Rectal smooth muscle tissue (tissue), 1 donor: ENCODE measurements around the gene ABHD2.

Experiments used
- H3K27ac ChIP-seq: one replicate; pipeline ENCODE4 v1.7.0; 2013; ENCODE audit warnings: low read depth, low read length, inconsistent platforms
- H3K27me3 ChIP-seq: one replicate; pipeline ENCODE4 v1.7.0; 2013; ENCODE audit warnings: low read length; ENCODE audit not compliant: control insufficient read depth, insufficient read depth
- H3K36me3 ChIP-seq: one replicate; pipeline ENCODE4 v1.7.0; 2013; ENCODE audit warnings: low read length; ENCODE audit not compliant: control insufficient read depth, insufficient read depth
- H3K4me1 ChIP-seq: one replicate; pipeline ENCODE4 v1.7.0; 2013; ENCODE audit warnings: low read length; ENCODE audit not compliant: control insufficient read depth, insufficient read depth
- H3K4me3 ChIP-seq: one replicate; pipeline ENCODE4 v1.7.0; 2013; ENCODE audit warnings: low read length
- H3K9ac ChIP-seq: one replicate; pipeline ENCODE4 v1.7.0; 2013; ENCODE audit warnings: low read length

Gene ABHD2

GRCh38 chr15:89106200-89106599 lies 17.9 kb downstream of the ABHD2 start:
- Histone ChIP-seq H3K36me3 (no peaks in the 10 kb centered on the region), H3K27me3 (no peaks in the 10 kb centered on the region), H3K4me1 (peaks cover 35% of the 10 kb centered on the region), H3K4me3 (no peak overlapping the region), H3K27ac (no peak overlapping the region), H3K9ac (no peak overlapping the region)

GRCh38 chr15:89107984-89108383 lies 19.7 kb downstream of the ABHD2 start:
- peak overlapping the region; percentile 8 for H3K27ac ChIP-seq
- H3K9ac ChIP-seq = no peak overlapping the region
- H3K4me3 ChIP-seq = no peak overlapping the region
- no peaks in the 10 kb centered on the region for H3K36me3 ChIP-seq
- no peaks in the 10 kb centered on the region for H3K27me3 ChIP-seq
- H3K4me1 ChIP-seq = peaks cover 25% of the 10 kb centered on the region

GRCh38 chr15:89108835-89109234 lies 20.6 kb downstream of the ABHD2 start:
- no peak overlapping the region for H3K27ac ChIP-seq
- no peaks in the 10 kb centered on the region for H3K27me3 ChIP-seq
- H3K4me1 ChIP-seq = peaks cover 20% of the 10 kb centered on the region
- no peak overlapping the region for H3K9ac ChIP-seq
- H3K36me3 ChIP-seq = no peaks in the 10 kb centered on the region
- no peak overlapping the region for H3K4me3 ChIP-seq

GRCh38 chr15:89109238-89109637 lies 21.0 kb downstream of the ABHD2 start:
- Histone ChIP-seq H3K27me3 (no peaks in the 10 kb centered on the region), H3K9ac (no peak overlapping the region), H3K27ac (no peak overlapping the region), H3K4me1 (peaks cover 20% of the 10 kb centered on the region), H3K4me3 (no peak overlapping the region), H3K36me3 (no peaks in the 10 kb centered on the region)

GRCh38 chr15:89110060-89110459 lies 21.8 kb downstream of the ABHD2 start:
- no peaks in the 10 kb centered on the region for H3K27me3 ChIP-seq
- no peak overlapping the region for H3K9ac ChIP-seq
- H3K4me1 ChIP-seq = peaks cover 17% of the 10 kb centered on the region
- no peak overlapping the region for H3K27ac ChIP-seq
- H3K36me3 ChIP-seq = no peaks in the 10 kb centered on the region
- no peak overlapping the region for H3K4me3 ChIP-seq

- Histone ChIP-seq H3K4me3 (no peak overlapping the region), H3K4me1 (peaks cover 24% of the 10 kb centered on the region), H3K27me3 (no peaks in the 10 kb centered on the region), H3K27ac (no peak overlapping the region), H3K36me3 (no peaks in the 10 kb centered on the region), H3K9ac (no peak overlapping the region)
Measured at GRCh38 chr15:89111352-89111751, 23.1 kb downstream of the ABHD2 start.

- Histone ChIP-seq H3K9ac (no peak overlapping the region), H3K4me1 (peaks cover 24% of the 10 kb centered on the region), H3K27ac (peak overlapping the region; percentile 32), H3K4me3 (no peak overlapping the region), H3K27me3 (no peaks in the 10 kb centered on the region), H3K36me3 (no peaks in the 10 kb centered on the region)
Measured at GRCh38 chr15:89111961-89112340, 23.7 kb downstream of the ABHD2 start.

GRCh38 chr15:89112341-89112971 lies 24.2 kb downstream of the ABHD2 start:
- Histone ChIP-seq H3K27ac (no peak overlapping the region), H3K4me3 (no peak overlapping the region), H3K4me1 (peaks cover 24% of the 10 kb centered on the region), H3K9ac (no peak overlapping the region), H3K27me3 (no peaks in the 10 kb centered on the region), H3K36me3 (no peaks in the 10 kb centered on the region)

GRCh38 chr15:89113296-89114024 lies 25.2 kb downstream of the ABHD2 start:
- H3K9ac ChIP-seq = no peak overlapping the region
- no peaks in the 10 kb centered on the region for H3K36me3 ChIP-seq
- H3K4me1 ChIP-seq = peaks cover 17% of the 10 kb centered on the region
- H3K27me3 ChIP-seq = no peaks in the 10 kb centered on the region
- no peak overlapping the region for H3K4me3 ChIP-seq
- H3K27ac ChIP-seq = peak overlapping the region; percentile 16

- peak overlapping the region; percentile 64 for H3K27ac ChIP-seq
- H3K36me3 ChIP-seq = no peaks in the 10 kb centered on the region
- no peaks in the 10 kb centered on the region for H3K27me3 ChIP-seq
- H3K4me3 ChIP-seq = no peak overlapping the region
- no peak overlapping the region for H3K9ac ChIP-seq
- H3K4me1 ChIP-seq = peaks cover 25% of the 10 kb centered on the region
Measured at GRCh38 chr15:89114990-89115389, 26.7 kb downstream of the ABHD2 start.

- peaks cover 25% of the 10 kb centered on the region for H3K4me1 ChIP-seq
- H3K27ac ChIP-seq = peak overlapping the region; percentile 64
Measured at GRCh38 chr15:89115547-89115946, 27.3 kb downstream of the ABHD2 start.

GRCh38 chr15:89116404-89116803 lies 28.1 kb downstream of the ABHD2 start:
- no peak overlapping the region for H3K4me3 ChIP-seq
- peaks cover 25% of the 10 kb centered on the region for H3K4me1 ChIP-seq
- no peak overlapping the region for H3K9ac ChIP-seq
- peak overlapping the region; percentile 34 for H3K27ac ChIP-seq
- no peaks in the 10 kb centered on the region for H3K36me3 ChIP-seq
- no peaks in the 10 kb centered on the region for H3K27me3 ChIP-seq

More at GRCh38 chr15:89115547-89115946, 27.3 kb downstream of the ABHD2 start:
- Histone ChIP-seq H3K36me3 (no peaks in the 10 kb centered on the region), H3K9ac (peak overlapping the region; percentile 3), H3K27me3 (no peaks in the 10 kb centered on the region), H3K4me3 (peak overlapping the region; percentile 12)

GRCh38 chr15:89117790-89118189 lies 29.5 kb downstream of the ABHD2 start:
- no peaks in the 10 kb centered on the region for H3K27me3 ChIP-seq
- no peak overlapping the region for H3K4me3 ChIP-seq
- H3K36me3 ChIP-seq = no peaks in the 10 kb centered on the region
- no peak overlapping the region for H3K9ac ChIP-seq
- no peak overlapping the region for H3K27ac ChIP-seq
- peaks cover 19% of the 10 kb centered on the region for H3K4me1 ChIP-seq
